ENCODE results near the gene PFKFB4. TPM values are rescaled to one million over a fixed set of nuclear protein-coding genes. Genes with fewer than 3 reads are reported as not detected.

PFKFB4 gene
- total RNA-seq, 1 donor from 2014 or later: 18.2 TPM

GRCh38 chr3:48591436-48591835 lies 34.8 kb upstream of the PFKFB4 start:
- TF ChIP-seq CTCF (IDR thresholded peaks at IDR 0.05; ENCODE audit: insufficient read depth, low read length, severe bottlenecking): no peak
- peaks cover 64% of the 10 kb centered on the region for H3K36me3 ChIP-seq (ENCODE audit: control insufficient read depth, insufficient read depth, low read length)
- H3K4me3 ChIP-seq (ENCODE audit: low read depth, low read length): no peak overlapping the region
- FAIRE-seq (no peak), DNase-seq (ENCODE audit: low read depth) (no peak)
- H3K27me3 ChIP-seq (ENCODE audit: control insufficient read depth, insufficient read depth, low read length): no peaks in the 10 kb centered on the region

GRCh38 chr3:48588230-48588629 lies 31.6 kb upstream of the PFKFB4 start:
- TF ChIP-seq CTCF (IDR thresholded peaks at IDR 0.05; ENCODE audit: insufficient read depth, low read length, severe bottlenecking): no peak
- H3K36me3 ChIP-seq (ENCODE audit: control insufficient read depth, insufficient read depth, low read length): peaks cover 87% of the 10 kb centered on the region
- no peak for FAIRE-seq

GRCh38 chr3:48587686-48588085 lies 31.1 kb upstream of the PFKFB4 start:
- FAIRE-seq (no peak), DNase-seq (ENCODE audit: low read depth) (no peak)
- H3K36me3 ChIP-seq (ENCODE audit: control insufficient read depth, insufficient read depth, low read length): peaks cover 90% of the 10 kb centered on the region
- H3K27me3 ChIP-seq (ENCODE audit: control insufficient read depth, insufficient read depth, low read length): no peaks in the 10 kb centered on the region
- H3K4me3 ChIP-seq (ENCODE audit: low read depth, low read length): no peak overlapping the region
- no peak for TF ChIP-seq CTCF (IDR thresholded peaks at IDR 0.05; ENCODE audit: insufficient read depth, low read length, severe bottlenecking)

More at GRCh38 chr3:48588230-48588629, 31.6 kb upstream of the PFKFB4 start:
- H3K27me3 ChIP-seq (ENCODE audit: control insufficient read depth, insufficient read depth, low read length): no peaks in the 10 kb centered on the region
- no peak for DNase-seq (ENCODE audit: low read depth)
- no peak overlapping the region for H3K4me3 ChIP-seq (ENCODE audit: low read depth, low read length)

- peaks cover 88% of the 10 kb centered on the region for H3K36me3 ChIP-seq (ENCODE audit: control insufficient read depth, insufficient read depth, low read length)
- peak; percentile 18 for FAIRE-seq
These were observed 28.8 kb upstream of the PFKFB4 start for GRCh38 chr3:48585411-48585810.

GRCh38 chr3:48584836-48585235 lies 28.2 kb upstream of the PFKFB4 start:
- DNase-seq (ENCODE audit: low read depth): no peak
- Histone ChIP-seq H3K4me3 (ENCODE audit: low read depth, low read length) (no peak overlapping the region), H3K27me3 (ENCODE audit: control insufficient read depth, insufficient read depth, low read length) (no peaks in the 10 kb centered on the region), H3K36me3 (ENCODE audit: control insufficient read depth, insufficient read depth, low read length) (peaks cover 88% of the 10 kb centered on the region)
- no peak for FAIRE-seq
- TF ChIP-seq CTCF (IDR thresholded peaks at IDR 0.05; ENCODE audit: insufficient read depth, low read length, severe bottlenecking): no peak

More at GRCh38 chr3:48585411-48585810, 28.8 kb upstream of the PFKFB4 start:
- no peak for TF ChIP-seq CTCF (IDR thresholded peaks at IDR 0.05; ENCODE audit: insufficient read depth, low read length, severe bottlenecking)
- no peak for DNase-seq (ENCODE audit: low read depth)
- Histone ChIP-seq H3K27me3 (ENCODE audit: control insufficient read depth, insufficient read depth, low read length) (no peaks in the 10 kb centered on the region), H3K4me3 (ENCODE audit: low read depth, low read length) (no peak overlapping the region)
